ENCODE results near the gene PTPRN2.

The PTPRN2 gene

DNA sequence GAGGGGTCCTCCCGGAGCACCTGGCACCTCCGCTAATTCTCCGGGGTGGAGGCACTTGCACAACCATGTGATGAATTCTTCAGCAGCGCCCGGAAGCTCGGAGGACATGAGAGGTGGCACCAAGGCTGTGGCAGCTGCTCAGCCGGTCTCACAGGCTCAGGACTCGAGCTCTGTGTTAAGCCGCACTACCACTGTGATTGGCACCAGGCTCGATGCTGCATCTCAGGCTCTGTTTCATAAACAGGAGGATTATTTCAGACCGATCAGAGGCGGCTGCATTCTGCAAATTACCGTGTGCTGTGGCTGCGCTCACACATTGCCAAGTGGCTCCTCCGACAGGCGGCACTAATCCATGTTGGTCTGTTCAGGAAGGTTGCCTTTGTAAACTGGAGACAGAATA is 755.6 kb downstream of the PTPRN2 start:
- TF ChIP-seq, protein P1, sequence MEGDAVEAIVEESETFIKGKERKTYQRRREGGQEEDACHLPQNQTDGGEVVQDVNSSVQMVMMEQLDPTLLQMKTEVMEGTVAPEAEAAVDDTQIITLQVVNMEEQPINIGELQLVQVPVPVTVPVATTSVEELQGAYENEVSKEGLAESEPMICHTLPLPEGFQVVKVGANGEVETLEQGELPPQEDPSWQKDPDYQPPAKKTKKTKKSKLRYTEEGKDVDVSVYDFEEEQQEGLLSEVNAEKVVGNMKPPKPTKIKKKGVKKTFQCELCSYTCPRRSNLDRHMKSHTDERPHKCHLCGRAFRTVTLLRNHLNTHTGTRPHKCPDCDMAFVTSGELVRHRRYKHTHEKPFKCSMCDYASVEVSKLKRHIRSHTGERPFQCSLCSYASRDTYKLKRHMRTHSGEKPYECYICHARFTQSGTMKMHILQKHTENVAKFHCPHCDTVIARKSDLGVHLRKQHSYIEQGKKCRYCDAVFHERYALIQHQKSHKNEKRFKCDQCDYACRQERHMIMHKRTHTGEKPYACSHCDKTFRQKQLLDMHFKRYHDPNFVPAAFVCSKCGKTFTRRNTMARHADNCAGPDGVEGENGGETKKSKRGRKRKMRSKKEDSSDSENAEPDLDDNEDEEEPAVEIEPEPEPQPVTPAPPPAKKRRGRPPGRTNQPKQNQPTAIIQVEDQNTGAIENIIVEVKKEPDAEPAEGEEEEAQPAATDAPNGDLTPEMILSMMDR (IDR thresholded peaks at IDR 0.05; ENCODE audit: borderline replicate concordance, control extremely low read depth, extremely low read depth, insufficient read depth, missing control alignments) = no peak
- in situ Hi-C loops (cut with MboI; ENCODE audit: low sequenced_read_pairs, unreplicated experiment) = no loop called here
- DNase-seq (ENCODE audit: low spot score) = no peak

DNA sequence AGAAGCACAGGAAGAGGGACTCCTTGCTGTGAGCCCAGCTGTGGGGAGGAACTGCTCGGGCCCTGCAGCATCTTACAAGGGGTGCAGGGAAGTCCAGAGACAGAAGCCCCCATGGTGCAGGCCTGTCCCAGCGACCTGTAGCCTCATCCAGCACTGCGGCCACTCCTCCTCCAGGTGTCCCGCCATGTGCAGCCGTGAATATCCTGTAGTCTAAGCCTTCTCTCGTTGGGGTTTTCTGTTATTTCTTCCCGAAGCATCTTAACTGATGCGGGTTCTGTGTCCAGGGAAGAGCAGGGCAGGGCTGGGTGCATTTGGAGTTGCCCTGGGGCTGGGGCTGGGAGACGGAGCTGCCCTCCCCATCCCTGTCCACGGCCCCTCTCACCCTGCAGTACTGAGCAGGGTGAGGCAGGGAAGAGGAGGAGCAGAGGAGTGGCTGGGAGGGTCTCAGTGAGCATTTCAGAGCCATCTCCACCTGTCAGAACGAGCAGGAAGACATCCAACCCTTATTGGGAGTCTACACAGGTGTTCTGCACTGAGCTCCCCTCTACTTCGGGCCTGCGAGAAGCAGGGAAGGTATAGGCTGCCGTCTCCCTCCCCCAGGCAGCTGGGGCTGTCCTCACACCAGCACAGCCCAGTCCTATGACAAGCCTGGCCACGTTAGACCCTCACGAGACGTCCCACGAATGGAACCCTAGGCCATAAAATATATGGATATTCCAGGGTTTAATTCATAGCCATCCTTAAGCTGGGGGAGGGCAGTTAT is 756.3 kb downstream of the PTPRN2 start:
- in situ Hi-C loops (cut with MboI; ENCODE audit: low sequenced_read_pairs, unreplicated experiment) = no loop called here
- DNase-seq (ENCODE audit: low spot score) = no peak
- TF ChIP-seq, protein P1 (IDR thresholded peaks at IDR 0.05; ENCODE audit: borderline replicate concordance, control extremely low read depth, extremely low read depth, insufficient read depth, missing control alignments) = no peak

DNA sequence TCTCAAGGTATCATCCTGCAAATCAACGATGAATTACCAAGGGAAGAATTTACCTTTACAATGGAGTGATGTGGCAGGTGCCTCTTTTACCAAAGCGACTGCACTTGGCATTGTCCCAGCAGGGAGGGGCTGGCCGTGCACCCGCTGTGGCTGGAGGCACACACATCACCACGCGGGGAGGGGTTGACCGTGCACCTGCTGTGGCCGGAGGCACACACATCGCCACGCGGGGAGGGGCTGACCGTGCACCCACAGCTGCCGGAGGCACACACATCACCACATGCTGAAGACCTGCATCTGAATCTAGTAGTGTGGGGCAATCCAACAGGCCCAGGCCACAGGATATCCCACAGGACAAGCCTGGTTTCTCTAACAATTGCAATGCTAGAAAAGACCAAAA is 757.3 kb downstream of the PTPRN2 start:
- in situ Hi-C loops (cut with MboI; ENCODE audit: low sequenced_read_pairs, unreplicated experiment) = no loop called here
- TF ChIP-seq, protein P1 (IDR thresholded peaks at IDR 0.05; ENCODE audit: borderline replicate concordance, control extremely low read depth, extremely low read depth, insufficient read depth, missing control alignments) = no peak
- DNase-seq (ENCODE audit: low spot score) = no peak

DNA sequence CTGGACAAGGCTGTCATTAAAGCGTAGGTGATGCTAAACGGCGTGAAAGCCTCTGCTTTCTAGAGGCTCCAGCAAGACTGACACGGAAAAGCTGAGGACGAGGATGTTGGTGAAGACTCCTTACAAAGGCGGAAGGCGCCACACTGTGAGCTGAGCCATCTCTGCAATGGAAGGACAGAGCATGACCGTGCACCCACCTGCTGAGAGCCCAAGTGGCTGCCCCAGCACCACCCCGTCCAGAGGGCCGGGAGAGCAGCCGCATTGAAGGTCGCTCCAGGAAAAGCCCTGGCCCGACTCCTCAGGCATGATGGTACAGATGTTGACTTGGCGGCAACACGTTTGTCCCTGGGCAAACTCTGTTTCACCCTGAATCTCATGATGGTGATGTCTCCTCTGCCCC is 758.1 kb downstream of the PTPRN2 start:
- in situ Hi-C loops (cut with MboI; ENCODE audit: low sequenced_read_pairs, unreplicated experiment) = no loop called here
- DNase-seq (ENCODE audit: low spot score) = no peak
- TF ChIP-seq, protein P1 (IDR thresholded peaks at IDR 0.05; ENCODE audit: borderline replicate concordance, control extremely low read depth, extremely low read depth, insufficient read depth, missing control alignments) = no peak

DNA sequence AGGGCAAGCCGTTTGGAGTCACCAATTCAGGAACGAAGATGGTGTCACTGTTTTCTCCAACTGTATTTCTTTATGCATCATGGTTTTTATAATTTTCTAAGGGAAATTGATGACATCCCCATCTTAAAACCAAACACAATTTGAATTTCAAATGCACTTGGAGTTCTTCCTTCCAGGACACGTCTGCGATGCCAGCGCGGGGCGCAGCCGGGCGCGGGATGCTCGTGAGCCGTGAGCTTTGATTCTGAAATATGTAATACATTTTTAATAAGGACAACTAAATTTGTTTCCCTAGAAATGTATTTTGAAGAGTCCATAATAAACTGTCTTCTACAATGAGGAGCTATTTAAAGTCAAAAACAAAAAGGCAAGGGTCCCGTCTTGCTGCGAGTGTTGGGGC is 758.7 kb downstream of the PTPRN2 start:
- DNase-seq (ENCODE audit: low spot score) = no peak
- TF ChIP-seq, protein P1 (IDR thresholded peaks at IDR 0.05; ENCODE audit: borderline replicate concordance, control extremely low read depth, extremely low read depth, insufficient read depth, missing control alignments) = no peak
- in situ Hi-C loops (cut with MboI; ENCODE audit: low sequenced_read_pairs, unreplicated experiment) = no loop called here

DNA sequence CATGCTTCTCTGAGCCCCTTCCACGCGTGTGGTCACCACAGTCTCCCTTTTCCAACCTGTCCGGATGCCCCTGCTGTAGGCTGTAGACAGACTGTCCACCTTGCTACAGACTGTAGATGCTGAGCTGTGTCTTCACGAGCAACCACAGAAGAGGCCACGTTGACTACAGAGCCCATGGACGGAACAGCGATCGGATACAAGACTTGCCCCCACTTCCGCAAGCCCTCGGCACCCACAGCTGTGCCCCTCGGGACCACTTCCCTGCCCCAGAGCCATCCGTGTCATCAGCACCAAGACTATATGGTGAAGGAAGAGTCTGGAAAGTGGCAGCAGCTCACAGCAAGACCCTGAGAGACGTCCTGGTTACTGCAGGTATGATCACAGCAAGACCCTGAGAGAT is 759.4 kb downstream of the PTPRN2 start:
- in situ Hi-C loops (cut with MboI; ENCODE audit: low sequenced_read_pairs, unreplicated experiment) = no loop called here
- TF ChIP-seq, protein P1 (IDR thresholded peaks at IDR 0.05; ENCODE audit: borderline replicate concordance, control extremely low read depth, extremely low read depth, insufficient read depth, missing control alignments) = no peak

More for the DNA sequence above, 759.4 kb downstream of the PTPRN2 start:
- no peak for DNase-seq (ENCODE audit: low spot score)
